NT2/D1 (cell line): ENCODE data around the gene KRTAP3-1.

Experiments used
- DNase-seq: peaks from one replicate; pipeline ENCODE4 v3.0.0-alpha.2; 2011; ENCODE audit warnings: low read depth, low spot score
- H3K27me3 ChIP-seq: 2 replicates; pipeline ENCODE4 v1.6.0; 2011; ENCODE audit warnings: mild to moderate bottlenecking; ENCODE audit not compliant: insufficient read length, insufficient read depth
- H3K36me3 ChIP-seq: 2 replicates; pipeline ENCODE4 v1.6.1; 2011; ENCODE audit warnings: mild to moderate bottlenecking, low read length, mixed read lengths; ENCODE audit not compliant: insufficient read depth, insufficient read length
- H3K4me1 ChIP-seq: 2 replicates; pipeline ENCODE4 v1.5.1; 2011; ENCODE audit not compliant: insufficient read depth, insufficient read length
- H3K4me3 ChIP-seq: 2 replicates; pipeline ENCODE4 v1.5.1; 2011; ENCODE audit warnings: low read depth; ENCODE audit not compliant: insufficient read length
- H3K9ac ChIP-seq: 2 replicates; pipeline ENCODE4 v1.6.0; 2011; ENCODE audit warnings: low read depth; ENCODE audit not compliant: insufficient read length
- H3K9me3 ChIP-seq: 2 replicates; pipeline ENCODE4 v1.5.1; 2011; ENCODE audit warnings: mild to moderate bottlenecking, low read length; ENCODE audit not compliant: insufficient read depth
- SUZ12 ChIP-seq: IDR thresholded peaks from 2 replicates; pipeline ENCODE4 v1.6.1; 2011; ENCODE audit not compliant: insufficient read length, insufficient read depth; ENCODE audit errors: extremely low read depth
- YY1 ChIP-seq: IDR thresholded peaks from 2 replicates; pipeline ENCODE4 v1.6.1; 2011; ENCODE audit not compliant: insufficient read length, insufficient read depth
- ZNF274 ChIP-seq: IDR thresholded peaks from 2 replicates; pipeline ENCODE4 v1.6.1; 2011; ENCODE audit warnings: mild to moderate bottlenecking, low read depth, low read length

KRTAP3-1 gene

DNA sequence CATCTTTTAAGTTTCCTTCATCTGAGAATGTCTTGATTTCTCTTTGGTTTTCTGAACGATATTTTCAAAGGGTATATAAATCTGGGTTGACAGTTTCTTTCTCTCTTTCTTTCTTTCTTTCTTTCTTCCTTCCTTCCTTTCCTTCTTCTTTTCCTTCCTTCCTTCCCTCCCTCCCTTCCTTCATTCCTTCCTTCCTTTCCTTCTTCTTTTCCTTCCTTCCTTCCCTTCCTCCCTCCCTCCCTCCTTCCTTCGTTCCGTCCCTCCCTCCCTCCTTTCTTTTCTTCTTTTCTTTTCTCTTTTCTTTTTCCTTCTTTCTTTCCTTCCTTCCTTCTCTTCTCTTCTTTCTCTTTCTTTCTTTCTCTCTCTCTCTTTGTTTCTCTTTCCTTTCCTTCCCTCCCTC is 34.6 kb downstream of the KRTAP3-1 start:
- Histone ChIP-seq H3K4me1 (no peaks in the 10 kb centered on the region), H3K9ac (no peak overlapping the region), H3K9me3 (0 out of 2 replicates have a peak, but pooled peaks cover 1% of the 10 kb centered on the region), H3K27me3 (no peaks in the 10 kb centered on the region), H3K4me3 (no peak overlapping the region), H3K36me3 (no peaks in the 10 kb centered on the region)
- TF ChIP-seq SUZ12, result no peak
- TF ChIP-seq ZNF274, result no peak
- no peak for TF ChIP-seq YY1
- no peak for DNase-seq

- DNase-seq, result no peak
- TF ChIP-seq YY1, result no peak
- TF ChIP-seq SUZ12, result no peak
- no peak for TF ChIP-seq ZNF274
- no peaks in the 10 kb centered on the region for H3K4me1 ChIP-seq
- 0 out of 2 replicates have a peak, but pooled peaks cover 6% of the 10 kb centered on the region for H3K9me3 ChIP-seq
- no peaks in the 10 kb centered on the region for H3K27me3 ChIP-seq
- H3K36me3 ChIP-seq, result no peaks in the 10 kb centered on the region
- H3K4me3 ChIP-seq, result no peak overlapping the region
- no peak overlapping the region for H3K9ac ChIP-seq
Observed at GRCh38 chr17:40967582-40967981, 41.3 kb downstream of the KRTAP3-1 start.

GRCh38 chr17:40966848-40967247 is 42.1 kb downstream of the KRTAP3-1 start, which contains the start of gene KRT39:
TSS of gene KRT39 (minus strand) at chr17:40966948. CDS start at chr17:40966856, 92 bp downstream.
- Histone ChIP-seq H3K4me3 (no peak within 1 kb of the TSS), H3K36me3 (no peaks in the 10 kb centered on the region), H3K9ac (no peak within 1 kb of the TSS), H3K27me3 (no peaks in the 10 kb centered on the region), H3K9me3 (0 out of 2 replicates have a peak, but pooled peaks cover 6% of the 10 kb centered on the region), H3K4me1 (no peaks in the 10 kb centered on the region)
- TF ChIP-seq YY1 (no peak), SUZ12 (no peak), ZNF274 (no peak)
- DNase-seq, result no peak

- Histone ChIP-seq H3K4me1 (no peaks in the 10 kb centered on the region), H3K36me3 (no peaks in the 10 kb centered on the region), H3K9me3 (no peaks in the 10 kb centered on the region), H3K27me3 (no peaks in the 10 kb centered on the region), H3K4me3 (no peak overlapping the region), H3K9ac (no peak overlapping the region)
- no peak for DNase-seq
- TF ChIP-seq ZNF274, result no peak
- TF ChIP-seq YY1, result no peak
- TF ChIP-seq SUZ12, result no peak
Observed at GRCh38 chr17:40963838-40964237, 45.1 kb downstream of the KRTAP3-1 start.

DNA sequence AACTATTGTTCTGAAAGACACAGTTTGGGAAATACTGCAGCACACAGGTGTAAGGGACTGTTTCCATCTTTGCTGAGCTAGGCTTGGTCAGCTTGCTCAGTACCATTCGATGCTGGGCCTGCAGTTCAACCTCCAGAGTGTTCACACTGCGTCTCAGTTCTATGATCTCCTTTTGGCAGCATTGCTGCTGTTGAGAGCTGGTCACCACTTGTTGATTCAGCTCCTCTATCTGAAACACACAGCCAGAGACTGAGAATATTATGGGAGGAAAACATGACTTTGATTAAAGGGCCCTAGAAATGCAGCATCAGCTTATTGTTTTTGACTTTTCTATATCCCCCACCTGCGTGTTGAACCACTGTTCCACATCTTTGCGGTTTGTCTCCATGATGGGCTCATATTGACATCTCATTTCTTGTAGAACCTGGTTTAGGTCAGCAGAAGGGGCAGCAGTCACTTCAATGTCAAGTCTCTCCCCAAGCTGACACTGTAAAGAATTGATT is 46.8 kb downstream of the KRTAP3-1 start:
- no peaks in the 10 kb centered on the region for H3K4me1 ChIP-seq
- H3K9ac ChIP-seq, result no peak overlapping the region
- H3K4me3 ChIP-seq, result no peak overlapping the region
- DNase-seq, result no peak
- no peak for TF ChIP-seq ZNF274
- TF ChIP-seq YY1, result no peak
- TF ChIP-seq SUZ12, result no peak
- H3K36me3 ChIP-seq, result no peaks in the 10 kb centered on the region
- H3K9me3 ChIP-seq, result no peaks in the 10 kb centered on the region
- no peaks in the 10 kb centered on the region for H3K27me3 ChIP-seq

- Histone ChIP-seq H3K4me1 (no peaks in the 10 kb centered on the region), H3K36me3 (no peaks in the 10 kb centered on the region), H3K9ac (no peak overlapping the region), H3K4me3 (no peak overlapping the region), H3K9me3 (no peaks in the 10 kb centered on the region), H3K27me3 (no peaks in the 10 kb centered on the region)
- DNase-seq, result no peak
- no peak for TF ChIP-seq SUZ12
- TF ChIP-seq YY1, result no peak
- TF ChIP-seq ZNF274, result no peak
Observed at GRCh38 chr17:40961591-40961990, 47.3 kb downstream of the KRTAP3-1 start.

- DNase-seq, result no peak
- Histone ChIP-seq H3K36me3 (no peaks in the 10 kb centered on the region), H3K4me3 (no peak overlapping the region), H3K27me3 (no peaks in the 10 kb centered on the region), H3K4me1 (no peaks in the 10 kb centered on the region), H3K9ac (no peak overlapping the region), H3K9me3 (no peaks in the 10 kb centered on the region)
- no peak for TF ChIP-seq SUZ12
- no peak for TF ChIP-seq ZNF274
- TF ChIP-seq YY1, result no peak
Observed at GRCh38 chr17:40960144-40960543, 48.8 kb downstream of the KRTAP3-1 start.
